DMS79 treated with DMSO at 0.1 percent for 48 hours (cell line): ENCODE results near the gene HOXD8.

Source experiments
- DNase-seq: peaks from one replicate; lab custom pipeline; 2025; lab: John Stamatoyannopoulos, UW

Gene HOXD8

DNA sequence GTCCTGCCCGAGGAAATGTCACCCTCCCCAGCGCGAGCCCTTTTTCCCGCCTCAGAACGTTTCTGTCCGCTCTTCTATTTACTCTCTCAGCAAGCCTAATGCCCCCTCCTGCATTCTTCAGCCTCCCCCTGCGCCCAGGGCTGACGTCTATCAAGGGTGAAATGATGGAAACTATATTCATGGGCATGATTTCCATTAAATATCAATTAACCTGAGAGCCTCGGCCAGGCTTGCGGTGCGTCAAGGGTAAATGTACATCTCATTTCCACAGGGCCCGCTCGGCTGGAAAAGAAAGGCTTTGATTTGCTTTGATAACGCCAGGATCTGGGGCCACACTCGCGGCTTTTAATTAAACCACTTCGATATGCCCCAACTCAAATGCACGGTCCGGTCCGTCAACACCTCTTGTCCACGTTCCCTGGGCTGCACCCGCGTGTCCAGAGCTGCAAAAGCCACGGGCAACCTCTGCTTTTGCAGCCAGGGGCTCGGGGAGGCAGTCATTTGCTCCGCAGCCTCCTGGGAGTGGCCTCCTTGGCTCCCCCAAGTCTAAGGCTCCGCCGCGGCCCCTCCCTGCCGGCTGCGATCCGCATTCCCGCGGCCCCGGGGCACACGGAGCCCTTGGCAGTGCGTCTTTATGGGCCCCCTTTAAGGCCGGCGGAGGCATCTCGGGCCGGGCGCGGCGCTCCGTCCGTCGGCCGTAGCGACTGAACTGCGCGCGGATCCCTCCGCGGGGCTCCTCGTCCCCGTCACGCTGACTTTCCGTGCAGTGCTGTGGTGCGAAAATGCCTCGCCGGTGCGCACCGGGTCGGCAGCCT lies at the start of gene HOXD8:
HOXD8 (plus strand) TSS at position 724 of the 815 bp plus-strand sequence. CDS start 662 bp downstream, outside the sequence.
- peak; percentile 80 for DNase-seq

DNA sequence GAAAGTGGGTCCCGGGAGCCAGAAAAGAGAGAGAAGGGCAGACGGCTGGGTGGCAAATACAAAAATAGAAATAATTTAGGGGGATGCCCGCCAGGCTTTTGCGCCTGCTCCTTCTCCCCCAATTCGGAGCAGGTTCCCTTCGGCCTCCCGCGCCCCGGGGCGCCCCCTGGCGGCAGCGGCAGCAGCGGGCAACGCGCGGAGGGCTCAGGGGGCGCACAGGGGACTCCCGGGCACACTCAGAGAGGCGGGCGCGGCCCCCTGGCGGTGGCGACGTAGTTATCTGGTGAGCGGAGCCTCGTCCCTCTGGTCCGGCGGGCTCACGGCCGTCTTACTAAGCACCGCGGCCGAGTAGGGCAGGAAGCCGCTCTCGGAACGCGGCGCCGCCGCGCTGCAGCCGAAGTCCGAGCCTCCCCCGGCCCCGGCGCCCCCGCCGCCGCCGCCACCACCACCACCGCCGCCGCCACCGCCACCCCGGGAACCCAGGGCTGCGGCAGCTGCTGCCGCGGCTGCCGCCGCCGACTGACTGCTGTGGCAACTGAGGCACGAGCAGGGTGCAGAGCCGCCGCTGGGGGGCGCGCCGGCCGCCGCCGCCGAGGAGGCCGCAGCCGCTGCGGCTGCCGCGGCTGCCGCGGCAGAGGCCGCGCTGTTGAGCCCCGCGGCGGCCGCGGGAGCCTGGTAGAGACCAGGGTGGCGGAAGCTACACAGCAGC lies 49.5 kb upstream of the HOXD8 start:
- DNase-seq = peak; percentile 90

DNA sequence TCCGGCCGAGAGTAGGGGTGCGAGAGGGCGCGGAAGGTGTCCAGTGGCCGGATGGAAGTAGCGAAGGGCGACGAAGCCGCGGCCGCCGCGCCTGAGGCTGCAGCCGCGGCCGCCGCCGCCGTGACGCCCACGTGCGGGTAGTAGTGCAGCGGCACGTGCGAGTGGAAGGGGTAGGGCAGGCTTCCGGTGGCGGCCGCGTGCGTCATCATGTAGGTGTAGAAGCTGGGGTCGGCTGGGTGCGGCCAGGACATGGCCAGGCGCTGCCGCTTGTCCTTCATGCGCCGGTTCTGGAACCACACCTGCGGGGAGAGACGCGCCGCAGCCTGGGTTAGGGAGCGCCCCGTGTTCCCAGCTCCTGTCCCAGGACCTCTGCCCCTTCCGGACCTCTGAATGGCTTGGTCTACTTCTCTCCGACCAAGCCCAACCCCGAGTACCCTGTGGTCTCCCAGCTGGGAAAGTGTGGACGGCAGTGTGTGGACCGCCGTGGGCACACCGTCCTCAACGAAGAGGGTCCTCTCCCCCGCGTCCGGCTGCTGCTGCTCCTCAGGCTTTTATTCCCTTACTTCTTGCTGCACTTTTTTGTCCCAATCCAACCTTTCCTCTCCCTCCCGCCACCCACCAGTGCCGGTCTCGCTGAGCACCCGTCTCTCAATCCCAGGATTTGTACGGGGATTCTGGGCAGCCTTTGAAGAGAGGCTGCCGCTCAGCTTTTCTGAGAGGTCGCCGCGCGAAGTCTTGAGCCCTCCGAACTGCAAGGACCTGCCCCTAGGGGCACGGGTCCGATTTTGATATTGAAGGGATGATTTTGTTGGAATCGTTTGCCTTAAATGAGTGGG lies 48.7 kb upstream of the HOXD8 start:
- no peak for DNase-seq

DNA sequence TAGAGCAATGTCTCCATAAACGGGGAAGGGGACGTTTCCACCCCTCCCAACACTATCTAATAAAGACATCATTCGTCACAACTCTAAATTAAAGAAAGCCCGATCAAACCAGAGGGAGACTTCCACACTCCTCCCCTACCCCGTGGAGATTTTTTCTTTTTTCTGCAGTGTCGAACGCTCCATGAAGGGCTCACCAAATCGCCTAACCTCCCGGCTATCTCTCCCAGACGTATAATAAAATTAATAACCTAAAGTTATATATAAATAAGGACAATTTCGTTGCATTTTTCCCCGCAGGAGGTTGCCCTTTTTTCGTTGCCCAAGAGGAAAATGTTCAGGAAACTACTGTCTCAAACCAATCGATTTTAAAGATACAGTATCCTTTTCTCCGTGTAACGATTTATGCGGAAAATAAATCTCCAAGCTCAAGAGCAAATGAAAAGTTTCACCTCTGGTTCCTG lies 48.1 kb upstream of the HOXD8 start:
- no peak for DNase-seq

DNA sequence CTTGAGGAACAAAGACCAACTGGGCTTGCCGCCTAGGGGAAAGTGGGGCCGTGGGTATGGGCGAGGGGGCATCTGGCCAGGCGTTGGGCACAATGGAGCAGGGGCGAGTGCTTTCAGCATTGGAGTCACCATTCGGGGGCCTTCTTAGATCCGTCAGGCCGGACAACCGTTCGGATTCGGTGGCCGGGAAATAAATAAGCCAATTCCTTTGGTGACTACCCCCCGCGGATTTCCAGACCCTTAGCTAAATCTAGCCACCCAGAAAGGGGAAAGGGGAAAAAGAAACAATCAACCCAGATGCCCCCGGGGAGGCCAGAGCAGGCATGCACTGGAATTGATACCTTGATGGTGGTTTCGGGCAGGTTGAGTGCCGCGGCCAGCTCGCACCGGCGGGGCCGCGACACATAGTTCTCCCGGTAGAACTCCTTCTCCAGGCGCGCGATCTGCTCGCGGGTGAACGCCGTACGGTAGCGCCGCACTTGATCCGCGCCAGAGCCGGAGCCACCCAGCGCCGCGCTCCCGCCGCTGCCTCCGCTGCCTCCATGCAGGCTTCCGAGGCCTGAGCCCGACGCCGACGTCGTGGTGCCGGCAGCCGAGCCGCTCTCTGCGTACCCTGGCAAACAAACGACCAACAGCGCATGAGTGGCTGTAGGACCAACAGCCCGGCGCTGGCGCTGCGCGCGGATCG lies 47.5 kb upstream of the HOXD8 start:
- DNase-seq = no peak

DNA sequence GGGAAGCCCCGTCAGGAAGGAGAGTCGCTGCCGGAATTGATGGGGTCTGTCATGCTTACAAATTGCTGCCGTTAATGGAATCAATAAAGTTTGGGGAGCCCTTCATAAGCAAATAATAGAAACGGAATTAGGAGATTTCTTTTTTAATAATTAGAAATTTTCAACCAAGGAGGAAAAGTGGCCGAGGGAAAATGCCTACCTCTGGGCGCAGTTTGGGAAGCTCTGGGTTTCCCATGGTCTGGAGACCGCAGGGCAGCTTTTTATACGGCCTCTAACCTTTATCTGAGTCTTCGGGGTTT lies 47.0 kb upstream of the HOXD8 start:
- DNase-seq = no peak

DNA sequence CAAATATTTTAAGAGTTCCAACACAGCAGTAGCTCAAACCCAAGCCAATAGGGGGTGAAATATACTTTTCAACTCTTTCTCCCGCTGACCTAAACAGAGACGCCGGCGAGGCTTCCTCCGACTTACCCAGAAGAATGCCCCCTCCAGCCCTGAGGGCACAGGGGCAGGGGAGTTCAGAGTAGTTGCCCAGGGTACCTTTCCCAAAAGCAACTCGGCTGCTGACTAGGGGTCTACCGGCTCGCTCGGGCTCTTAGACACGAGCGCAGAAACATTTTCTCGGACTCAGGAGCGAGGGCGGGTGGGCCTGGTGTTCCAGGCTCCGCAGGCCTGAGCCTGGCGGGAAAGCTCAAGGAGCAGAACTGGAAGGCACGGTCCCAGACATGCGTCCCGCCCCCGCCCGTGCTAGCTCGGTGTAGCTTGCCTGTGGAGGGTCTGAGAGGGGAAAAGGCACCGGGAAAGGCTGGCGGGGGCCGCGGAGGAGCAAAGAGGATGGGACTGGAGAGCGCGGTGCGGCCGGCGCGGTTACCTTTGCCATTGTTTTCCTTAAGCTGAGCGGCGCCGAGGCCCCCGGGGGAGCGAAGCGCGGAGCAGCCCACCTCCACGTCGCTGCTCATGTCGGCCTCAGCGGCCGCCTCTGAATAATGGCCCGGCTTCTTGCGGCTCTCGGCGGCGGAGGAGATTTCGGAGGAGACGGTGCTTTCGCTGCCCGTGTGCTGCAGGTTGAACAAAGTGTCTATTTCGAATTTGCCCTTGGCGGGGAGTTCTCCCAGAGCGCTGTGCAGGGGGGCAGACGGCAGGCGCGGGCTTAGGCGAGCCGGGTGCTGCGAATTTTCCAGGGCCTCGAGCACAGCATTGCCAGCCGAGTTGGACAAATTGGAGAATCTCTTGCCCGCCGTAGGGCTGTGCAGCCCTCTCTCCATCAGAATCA lies 46.4 kb upstream of the HOXD8 start:
- DNase-seq = no peak

DNA sequence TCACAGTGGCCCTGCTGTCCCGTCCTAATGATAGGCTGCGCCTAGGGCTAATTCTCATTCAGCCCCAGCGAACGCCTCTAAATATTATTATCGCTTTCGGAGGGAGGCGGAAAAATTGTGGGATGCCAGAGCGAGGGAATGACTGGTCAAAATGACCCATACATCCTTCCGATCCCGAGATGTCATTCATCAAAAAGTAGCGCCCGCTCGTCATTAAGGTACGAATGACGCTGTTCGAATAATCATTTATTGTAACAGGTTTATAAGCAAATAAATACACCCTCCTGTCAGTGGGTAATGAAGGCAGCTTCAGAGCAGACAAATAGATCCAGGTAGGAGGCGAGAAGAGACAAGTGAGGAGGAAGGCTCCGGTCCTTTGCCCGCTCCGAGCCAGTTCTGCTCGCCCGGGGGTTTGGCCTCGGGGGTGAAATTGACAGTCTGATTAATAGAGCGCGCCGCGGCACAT lies 45.7 kb upstream of the HOXD8 start, which contains the start of gene EVX2:
EVX2 (minus strand) TSS at position 167 of the 466 bp plus-strand sequence. CDS start 186 bp downstream, outside the sequence.
- DNase-seq = peak; percentile 63

DNA sequence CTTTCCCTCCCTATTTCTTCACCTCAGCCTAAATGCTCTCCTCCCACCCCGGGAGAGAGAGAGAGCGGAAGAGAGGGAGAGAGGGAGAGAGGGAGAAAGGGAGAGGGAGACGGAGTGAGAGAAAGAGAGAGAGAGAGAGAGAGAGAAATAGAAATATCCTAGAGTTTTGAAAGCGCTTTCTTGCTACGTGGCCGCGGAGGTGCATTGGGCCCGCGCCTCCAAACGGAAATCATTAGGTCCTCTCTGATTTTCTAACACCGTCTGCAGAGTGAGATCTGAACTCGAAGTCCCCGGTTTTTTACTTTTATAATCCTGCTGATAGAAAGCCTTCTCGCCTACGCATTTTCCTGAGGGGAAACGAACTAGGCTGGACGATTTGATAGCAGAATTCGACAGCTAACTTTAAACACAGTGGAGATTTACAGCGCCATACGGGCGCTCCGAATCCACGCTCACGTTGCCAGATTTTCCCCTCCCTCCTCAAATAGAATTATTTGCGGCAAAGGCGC lies 44.8 kb upstream of the HOXD8 start:
- DNase-seq = no peak

DNA sequence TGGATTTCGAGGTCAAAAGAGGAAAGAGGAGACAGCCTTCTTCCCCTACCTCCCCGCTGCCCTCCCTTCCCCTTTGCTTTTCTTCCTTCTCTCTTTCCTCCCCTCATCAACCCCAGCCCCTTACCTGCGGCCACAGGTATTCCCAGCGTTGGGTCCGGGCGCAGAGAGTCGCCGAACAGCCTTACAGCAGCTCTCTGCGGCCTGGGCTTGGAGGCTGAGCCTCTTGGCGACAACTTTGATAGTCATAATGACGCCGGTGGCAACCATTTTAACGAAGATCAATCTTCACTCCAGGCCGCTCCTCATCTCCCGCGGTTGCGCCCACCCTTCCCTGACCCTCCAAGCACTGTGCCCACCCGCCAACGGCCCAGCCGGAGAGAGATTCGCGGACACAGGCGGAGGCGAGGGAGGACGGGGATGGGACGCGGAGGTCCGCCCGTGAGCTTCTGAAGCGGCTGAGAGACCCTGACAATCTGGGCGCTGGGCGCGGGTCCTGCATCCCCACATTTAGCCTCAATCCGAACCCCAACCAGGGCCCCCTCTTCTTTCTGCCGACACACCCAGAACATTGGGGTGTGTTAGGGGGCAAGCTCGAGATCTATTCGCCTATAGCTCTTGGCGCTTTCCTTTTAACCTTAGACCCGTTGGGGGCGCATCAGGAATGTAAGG lies 44.3 kb upstream of the HOXD8 start:
- DNase-seq = no peak

DNA sequence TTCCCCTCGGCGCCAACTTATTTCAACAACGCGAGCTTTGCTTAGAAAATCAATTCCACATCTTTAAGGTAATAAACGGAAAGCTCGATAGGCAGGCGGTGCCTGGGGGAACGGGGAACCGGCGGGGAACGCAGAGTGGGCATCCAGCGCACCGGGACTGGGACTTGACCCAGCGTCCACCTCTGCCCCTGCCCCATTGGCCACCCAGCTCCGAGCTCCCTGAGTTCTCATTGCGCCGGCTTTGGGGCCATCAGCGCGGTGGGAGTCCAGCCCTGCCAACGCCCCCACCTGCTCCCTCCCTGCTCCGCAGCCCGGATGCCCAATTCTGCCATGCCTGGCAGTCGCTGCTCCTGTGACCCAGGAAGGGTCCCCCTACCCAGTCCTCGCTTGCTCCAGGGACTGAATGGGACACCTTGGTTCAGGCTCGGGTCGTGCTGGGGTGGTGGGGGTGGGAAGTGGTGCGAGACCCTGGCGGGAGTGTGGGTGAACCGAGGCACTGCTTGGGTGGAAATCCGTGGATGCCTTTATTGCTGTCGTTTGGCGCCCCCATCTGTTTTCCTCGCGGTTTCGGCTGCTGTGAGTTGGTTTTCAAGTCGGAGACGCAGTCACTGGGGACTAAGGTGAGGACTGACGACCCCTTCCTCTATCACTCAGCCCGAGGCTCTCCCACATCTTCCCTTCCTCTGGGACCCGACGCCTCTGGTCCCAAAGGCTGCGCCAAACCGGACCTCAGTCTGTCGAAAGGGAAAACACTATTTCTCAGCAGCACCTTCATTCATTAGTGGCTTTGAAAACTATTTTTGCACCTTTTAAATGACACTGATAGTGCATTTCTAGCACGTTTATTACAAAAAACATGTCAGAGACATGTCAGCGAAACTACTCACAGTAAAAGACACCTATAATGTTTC lies 43.4 kb upstream of the HOXD8 start:
- no peak for DNase-seq

DNA sequence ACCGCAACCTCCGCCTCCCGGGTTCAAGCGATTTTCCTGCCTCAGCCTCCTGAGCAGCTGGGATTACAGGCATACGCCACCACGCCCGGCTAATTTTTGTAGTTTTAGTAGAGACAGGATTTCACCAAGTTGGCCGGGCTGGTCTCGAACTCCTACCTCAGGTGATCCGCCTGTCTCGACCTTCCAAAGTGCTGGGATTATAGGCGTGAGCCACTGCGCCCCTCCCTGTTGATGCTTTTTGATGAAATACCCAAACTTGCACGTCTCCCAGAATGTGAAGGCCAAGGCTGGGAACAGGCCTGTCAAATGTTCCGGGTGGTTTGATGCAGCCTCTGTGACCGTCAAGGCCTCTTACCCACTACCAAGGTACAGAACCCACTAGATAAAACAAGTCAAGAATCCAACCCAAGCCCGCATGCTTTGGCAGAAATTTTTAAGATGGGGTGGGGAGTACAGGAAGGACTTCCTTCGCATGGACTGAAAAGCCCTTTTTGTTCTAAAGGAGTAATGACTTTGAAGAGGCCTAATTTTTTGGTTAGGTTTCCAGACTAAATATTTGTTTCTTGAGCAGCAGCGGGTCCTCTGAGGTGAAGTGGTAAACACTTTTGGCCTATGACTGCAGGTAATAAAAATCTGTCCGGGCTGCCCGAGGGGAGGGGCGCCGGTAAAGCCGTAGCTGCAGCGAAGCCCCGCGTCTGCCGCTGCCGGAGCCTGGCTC lies 42.0 kb upstream of the HOXD8 start:
- peak; percentile 74 for DNase-seq

DNA sequence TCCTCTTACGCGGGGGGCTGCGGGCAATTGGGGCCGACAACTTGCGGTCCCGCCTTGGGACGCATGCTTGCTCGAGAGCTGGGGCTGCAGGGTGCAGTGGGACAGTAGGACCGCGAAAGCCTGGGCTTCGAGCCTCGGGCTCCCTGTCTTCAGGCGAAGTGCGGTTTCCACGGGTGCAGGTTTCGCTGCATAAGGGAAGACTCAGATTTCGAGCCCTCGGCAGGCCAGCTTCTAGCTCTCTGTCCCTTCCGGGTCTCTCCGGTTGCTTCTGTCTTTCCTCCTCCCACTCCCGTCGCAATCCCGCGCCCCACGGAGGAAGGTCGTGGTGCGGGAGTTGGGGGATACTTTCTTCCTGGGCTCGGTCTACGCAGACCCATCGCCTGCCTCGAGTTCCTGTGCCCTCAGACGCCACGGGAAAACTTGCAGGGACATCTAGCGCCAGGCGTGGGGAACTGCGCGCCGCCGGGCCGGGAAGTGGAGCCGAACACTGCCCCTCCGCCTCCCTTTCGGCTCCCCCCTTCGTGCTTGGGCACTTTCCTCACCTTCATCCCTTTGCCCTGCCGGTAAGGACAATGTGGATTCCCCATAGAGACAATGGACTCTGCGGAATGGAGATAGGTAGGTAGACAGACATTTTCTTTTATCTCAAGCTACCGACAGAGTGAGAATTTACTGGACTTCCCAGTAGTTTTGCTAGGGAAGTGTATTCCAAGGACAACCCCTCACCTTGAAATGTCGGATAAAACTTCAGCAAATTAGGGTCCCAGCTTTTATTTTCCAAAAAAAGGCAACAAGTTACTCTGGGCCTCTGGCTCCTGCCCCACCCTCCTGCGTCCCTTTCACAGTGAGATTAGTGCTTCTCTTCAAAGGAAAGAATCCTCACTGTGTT lies 41.2 kb upstream of the HOXD8 start:
- DNase-seq = peak; percentile 84

DNA sequence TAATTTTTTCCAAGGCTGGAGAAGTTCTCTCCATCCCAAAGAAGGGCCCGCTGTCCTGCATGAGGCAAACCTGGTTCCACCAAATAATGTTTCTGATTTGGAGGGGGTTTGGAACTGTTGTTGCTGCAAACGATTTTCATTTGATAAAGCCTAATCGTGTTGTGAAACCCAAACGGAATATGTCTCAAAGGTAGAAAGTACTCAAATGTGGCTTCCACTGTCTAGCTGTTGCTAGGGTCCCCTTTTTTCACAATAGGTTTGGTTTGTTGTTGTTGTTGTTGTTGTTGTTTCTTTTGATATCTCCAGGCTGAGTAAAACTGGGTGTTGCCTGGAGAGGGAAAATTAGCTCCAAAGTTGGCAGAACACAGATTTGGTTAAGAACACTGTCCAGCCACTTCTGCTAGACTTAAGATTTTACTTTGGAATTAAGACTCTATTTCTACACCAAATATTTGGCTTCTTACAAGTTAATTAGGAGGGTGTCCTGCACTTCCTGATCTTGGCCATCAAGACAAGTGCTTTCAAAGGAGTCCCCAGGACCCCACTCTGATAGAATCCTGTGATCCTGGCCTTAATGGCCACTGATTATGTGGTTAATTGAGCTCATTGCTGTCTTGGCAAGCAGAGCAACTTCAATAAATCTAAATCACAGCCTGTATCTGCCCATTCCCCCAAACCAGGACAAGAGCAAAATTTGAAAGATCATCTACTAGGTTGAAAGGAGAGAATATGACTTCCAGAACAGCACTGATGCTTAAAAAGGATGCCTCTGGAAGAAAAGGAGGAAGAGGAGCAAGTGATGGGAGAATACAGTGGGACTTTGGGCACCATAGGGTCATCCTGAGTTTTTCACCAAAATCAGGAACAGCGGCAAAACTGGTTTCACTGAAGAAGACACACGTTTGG lies 40.3 kb upstream of the HOXD8 start:
- no peak for DNase-seq

DNA sequence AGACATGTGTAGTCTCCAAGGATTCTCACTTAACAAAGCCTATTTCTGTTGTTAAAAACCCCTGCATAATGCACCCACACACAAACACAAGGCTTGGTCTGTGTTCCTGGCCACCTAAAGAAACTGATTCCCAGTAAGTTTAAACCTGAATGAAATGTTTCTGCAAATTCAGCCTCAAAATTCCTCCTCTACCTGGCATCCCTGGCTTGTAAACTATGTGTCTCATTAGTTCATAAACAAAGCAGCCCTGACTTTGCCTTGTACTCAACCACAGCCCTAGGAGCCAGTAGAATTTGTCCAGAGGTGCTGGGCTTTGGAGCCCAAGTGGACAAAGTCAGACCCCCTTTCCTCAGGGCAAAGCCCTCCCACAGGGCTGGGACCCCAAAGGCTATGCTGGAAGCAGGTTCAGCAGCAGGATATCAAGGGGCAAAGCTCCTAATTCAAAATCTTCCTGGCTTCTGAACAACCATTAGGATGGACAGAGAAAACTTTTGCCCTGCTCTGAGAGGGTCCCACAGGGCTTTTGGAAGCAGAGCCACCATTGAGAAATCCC lies 39.6 kb upstream of the HOXD8 start:
- no peak for DNase-seq

DNA sequence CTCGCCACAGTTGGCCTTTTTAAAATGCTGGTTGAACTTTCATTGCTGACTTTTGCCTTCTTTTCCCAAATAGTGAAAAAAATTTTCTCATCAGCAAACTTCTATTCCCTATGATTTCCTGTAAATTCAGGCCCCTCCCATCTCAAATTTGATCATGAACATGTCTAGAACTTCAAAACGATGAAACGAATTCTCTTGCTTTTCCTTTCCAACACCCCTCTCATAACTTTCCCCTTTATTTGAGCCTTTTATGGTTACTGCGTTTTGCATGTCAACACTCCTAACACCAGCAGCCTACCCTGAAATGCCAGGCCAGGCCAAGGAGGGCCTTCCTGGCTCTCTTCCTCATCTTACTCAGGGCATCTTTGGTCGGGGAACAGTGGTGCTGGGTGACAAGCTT lies 38.6 kb upstream of the HOXD8 start:
- no peak for DNase-seq
